Stimulated activated naive CD8-positive, alpha-beta T cell treated with anti-CD3 and anti-CD28 coated beads, Interleukin-15, amount 100 ng/mL, for 72 hours (primary cell): ENCODE results near the gene ARHGAP42.

ENCODE experiments used
- ATAC-seq: fragments of 150-1000 bp; cut with Tn5 transposase; 2 replicates; pipeline ENCODE4 v1.10.0; 2021; ENCODE audit warnings: mild to moderate bottlenecking, moderate library complexity
- DNase-seq, 2 donors: peaks; one replicate each; pipeline ENCODE4 v3.0.0; 2021 to 2022
- H3K27ac Mint-ChIP-seq, 2 donors: one replicate each; pipeline ENCODE4 v1.8.0; 2022; ENCODE audit warnings: mild to moderate bottlenecking in 2 of 2, mixed read lengths in 2 of 2, moderate library complexity in 2 of 2
- H3K27me3 Mint-ChIP-seq: one replicate; pipeline ENCODE4 v1.8.0; 2022; ENCODE audit warnings: mixed read lengths
- H3K4me1 Mint-ChIP-seq: one replicate; pipeline ENCODE4 v1.8.0; 2022; ENCODE audit warnings: mild to moderate bottlenecking, mixed read lengths
- H3K4me3 Mint-ChIP-seq, 2 donors: one replicate each; pipeline ENCODE4 v1.8.0; 2022; ENCODE audit warnings: mild to moderate bottlenecking in 2 of 2, mixed read lengths in 2 of 2, moderate library complexity in 1 of 2
- H3K9me3 Mint-ChIP-seq, 2 donors: one replicate each; pipeline ENCODE4 v1.8.0; 2022; ENCODE audit warnings: mixed read lengths in 2 of 2

Gene ARHGAP42

GRCh38 chr11:100964435-100964834 is 277.3 kb downstream of the ARHGAP42 start:
- ATAC-seq (no peak), DNase-seq (no peak)
- Mint-ChIP-seq H3K27ac (no peak overlapping the region), H3K9me3 (peaks cover 4 to 5% of the 10 kb centered on the region in 2 donors), H3K27me3 (no peaks in the 10 kb centered on the region), H3K4me1 (no peaks in the 10 kb centered on the region), H3K4me3 (no peak overlapping the region)

- no peak for ATAC-seq
- DNase-seq = no peak
- Mint-ChIP-seq H3K4me3 (no peak overlapping the region), H3K9me3 (peaks cover 5 to 13% of the 10 kb centered on the region in 2 donors), H3K27me3 (no peaks in the 10 kb centered on the region), H3K27ac (no peak overlapping the region), H3K4me1 (no peaks in the 10 kb centered on the region)
Observed at GRCh38 chr11:100965346-100965745, 278.3 kb downstream of the ARHGAP42 start.

- Mint-ChIP-seq H3K9me3 (peaks cover 5 to 15% of the 10 kb centered on the region in 2 donors), H3K27ac (no peak overlapping the region), H3K27me3 (no peaks in the 10 kb centered on the region), H3K4me3 (no peak overlapping the region), H3K4me1 (no peaks in the 10 kb centered on the region)
- no peak for DNase-seq
- ATAC-seq = no peak
Observed at GRCh38 chr11:100966366-100966765, 279.3 kb downstream of the ARHGAP42 start.

- no peaks in the 10 kb centered on the region for H3K27me3 Mint-ChIP-seq
- no peaks in the 10 kb centered on the region for H3K4me1 Mint-ChIP-seq
- no peak overlapping the region for H3K27ac Mint-ChIP-seq
- ATAC-seq (no peak), DNase-seq (no peak)
- H3K4me3 Mint-ChIP-seq = no peak overlapping the region
- peaks cover 5 to 15% of the 10 kb centered on the region in 2 donors for H3K9me3 Mint-ChIP-seq
Observed at GRCh38 chr11:100969008-100969407, 281.9 kb downstream of the ARHGAP42 start.

GRCh38 chr11:100970283-100971164 is 283.4 kb downstream of the ARHGAP42 start:
- no peak overlapping the region for H3K27ac Mint-ChIP-seq
- no peak overlapping the region for H3K4me3 Mint-ChIP-seq
- peaks cover 5 to 15% of the 10 kb centered on the region in 2 donors for H3K9me3 Mint-ChIP-seq
- no peaks in the 10 kb centered on the region for H3K4me1 Mint-ChIP-seq
- DNase-seq (no peak), ATAC-seq (no peak)
- no peaks in the 10 kb centered on the region for H3K27me3 Mint-ChIP-seq

- Mint-ChIP-seq H3K27me3 (no peaks in the 10 kb centered on the region), H3K4me1 (no peaks in the 10 kb centered on the region), H3K9me3 (peaks cover 2 to 15% of the 10 kb centered on the region in 2 donors), H3K4me3 (no peak overlapping the region), H3K27ac (no peak overlapping the region)
- ATAC-seq (no peak), DNase-seq (no peak)
Observed at GRCh38 chr11:100972046-100972445, 285.0 kb downstream of the ARHGAP42 start.

GRCh38 chr11:100978442-100978841 is 291.4 kb downstream of the ARHGAP42 start:
- no peaks in the 10 kb centered on the region for H3K9me3 Mint-ChIP-seq
- DNase-seq (no peak), ATAC-seq (no peak)
- H3K27ac Mint-ChIP-seq = no peak overlapping the region
- H3K4me3 Mint-ChIP-seq = no peak overlapping the region
- no peaks in the 10 kb centered on the region for H3K4me1 Mint-ChIP-seq
- H3K27me3 Mint-ChIP-seq = no peaks in the 10 kb centered on the region

GRCh38 chr11:100978939-100979338 is 291.9 kb downstream of the ARHGAP42 start:
- no peak overlapping the region for H3K4me3 Mint-ChIP-seq
- H3K9me3 Mint-ChIP-seq = no peaks in the 10 kb centered on the region
- no peak overlapping the region for H3K27ac Mint-ChIP-seq
- no peak for ATAC-seq
- no peaks in the 10 kb centered on the region for H3K27me3 Mint-ChIP-seq
- DNase-seq = no peak
- no peaks in the 10 kb centered on the region for H3K4me1 Mint-ChIP-seq

- no peaks in the 10 kb centered on the region for H3K9me3 Mint-ChIP-seq
- H3K27ac Mint-ChIP-seq = no peak overlapping the region
- ATAC-seq (no peak), DNase-seq (no peak)
- no peaks in the 10 kb centered on the region for H3K4me1 Mint-ChIP-seq
- H3K27me3 Mint-ChIP-seq = no peaks in the 10 kb centered on the region
- no peak overlapping the region for H3K4me3 Mint-ChIP-seq
Observed at GRCh38 chr11:100980156-100980555, 293.1 kb downstream of the ARHGAP42 start.

- no peaks in the 10 kb centered on the region for H3K4me1 Mint-ChIP-seq
- H3K27ac Mint-ChIP-seq = no peak overlapping the region
- H3K9me3 Mint-ChIP-seq = no peaks in the 10 kb centered on the region
- H3K4me3 Mint-ChIP-seq = no peak overlapping the region
- no peaks in the 10 kb centered on the region for H3K27me3 Mint-ChIP-seq
- DNase-seq (no peak), ATAC-seq (no peak)
Observed at GRCh38 chr11:100981196-100981824, 294.2 kb downstream of the ARHGAP42 start.

- Mint-ChIP-seq H3K27me3 (no peaks in the 10 kb centered on the region), H3K4me3 (no peak overlapping the region), H3K4me1 (no peaks in the 10 kb centered on the region), H3K27ac (no peak overlapping the region), H3K9me3 (no peaks in the 10 kb centered on the region)
- DNase-seq (no peak), ATAC-seq (no peak)
Observed at GRCh38 chr11:100984668-100985067, 297.6 kb downstream of the ARHGAP42 start.

GRCh38 chr11:100990931-100991330 is 303.8 kb downstream of the ARHGAP42 start:
- no peaks in the 10 kb centered on the region for H3K4me1 Mint-ChIP-seq
- DNase-seq (no peak), ATAC-seq (no peak)
- no peak overlapping the region for H3K4me3 Mint-ChIP-seq
- H3K27me3 Mint-ChIP-seq = no peaks in the 10 kb centered on the region
- H3K9me3 Mint-ChIP-seq = no peaks in the 10 kb centered on the region
- H3K27ac Mint-ChIP-seq = no peak overlapping the region

- H3K27ac Mint-ChIP-seq = no peak overlapping the region
- no peak for ATAC-seq
- no peak overlapping the region for H3K4me3 Mint-ChIP-seq
- H3K9me3 Mint-ChIP-seq = no peaks in the 10 kb centered on the region
- DNase-seq = no peak
- H3K27me3 Mint-ChIP-seq = no peaks in the 10 kb centered on the region
- no peaks in the 10 kb centered on the region for H3K4me1 Mint-ChIP-seq
Observed at GRCh38 chr11:100991541-100991940, 304.5 kb downstream of the ARHGAP42 start.

- ATAC-seq (no peak), DNase-seq (no peak)
- Mint-ChIP-seq H3K27ac (no peak overlapping the region), H3K27me3 (no peaks in the 10 kb centered on the region), H3K4me1 (no peaks in the 10 kb centered on the region), H3K9me3 (no peaks in the 10 kb centered on the region), H3K4me3 (no peak overlapping the region)
Observed at GRCh38 chr11:100994966-100995365, 307.9 kb downstream of the ARHGAP42 start.

GRCh38 chr11:100999756-101000155 is 312.7 kb downstream of the ARHGAP42 start:
- DNase-seq (no peak), ATAC-seq (no peak)
- Mint-ChIP-seq H3K4me1 (no peaks in the 10 kb centered on the region), H3K27me3 (no peaks in the 10 kb centered on the region), H3K4me3 (no peak overlapping the region), H3K9me3 (peaks cover 6 to 7% of the 10 kb centered on the region in 2 donors), H3K27ac (no peak overlapping the region)

GRCh38 chr11:101003468-101003867 is 316.4 kb downstream of the ARHGAP42 start:
- H3K4me3 Mint-ChIP-seq = no peak overlapping the region
- no peak overlapping the region for H3K27ac Mint-ChIP-seq
- H3K27me3 Mint-ChIP-seq = no peaks in the 10 kb centered on the region

More at GRCh38 chr11:101003468-101003867, 316.4 kb downstream of the ARHGAP42 start:
- no peaks in the 10 kb centered on the region for H3K4me1 Mint-ChIP-seq
- H3K9me3 Mint-ChIP-seq = peaks cover 7 to 11% of the 10 kb centered on the region in 2 donors
- no peak for ATAC-seq
- no peak for DNase-seq
